Skin epidermis (tissue), 12 donors: ENCODE data around the gene KDR.
A peak's percentile ranks its signal among the peaks of the same experiment; 100 is the strongest.

Source experiments
- H3K27ac ChIP-seq, 21 experiments: fragments of 200-600 bp; sonication (generic) in 11 of 21; one replicate each; pipeline ENCODE4 v1.5.0; 2020; ENCODE audit warnings: mild to moderate bottlenecking in 3 of 21, inconsistent platforms in 2 of 21, moderate library complexity in 2 of 21
- H3K4me3 ChIP-seq, 7 experiments: fragments of 200-600 bp; sonication (generic) in 2 of 7; one replicate each; pipeline ENCODE4 v1.5.0; 2020; ENCODE audit warnings: inconsistent platforms in 2 of 7, mild to moderate bottlenecking in 2 of 7, moderate library complexity in 1 of 7

The KDR gene

DNA sequence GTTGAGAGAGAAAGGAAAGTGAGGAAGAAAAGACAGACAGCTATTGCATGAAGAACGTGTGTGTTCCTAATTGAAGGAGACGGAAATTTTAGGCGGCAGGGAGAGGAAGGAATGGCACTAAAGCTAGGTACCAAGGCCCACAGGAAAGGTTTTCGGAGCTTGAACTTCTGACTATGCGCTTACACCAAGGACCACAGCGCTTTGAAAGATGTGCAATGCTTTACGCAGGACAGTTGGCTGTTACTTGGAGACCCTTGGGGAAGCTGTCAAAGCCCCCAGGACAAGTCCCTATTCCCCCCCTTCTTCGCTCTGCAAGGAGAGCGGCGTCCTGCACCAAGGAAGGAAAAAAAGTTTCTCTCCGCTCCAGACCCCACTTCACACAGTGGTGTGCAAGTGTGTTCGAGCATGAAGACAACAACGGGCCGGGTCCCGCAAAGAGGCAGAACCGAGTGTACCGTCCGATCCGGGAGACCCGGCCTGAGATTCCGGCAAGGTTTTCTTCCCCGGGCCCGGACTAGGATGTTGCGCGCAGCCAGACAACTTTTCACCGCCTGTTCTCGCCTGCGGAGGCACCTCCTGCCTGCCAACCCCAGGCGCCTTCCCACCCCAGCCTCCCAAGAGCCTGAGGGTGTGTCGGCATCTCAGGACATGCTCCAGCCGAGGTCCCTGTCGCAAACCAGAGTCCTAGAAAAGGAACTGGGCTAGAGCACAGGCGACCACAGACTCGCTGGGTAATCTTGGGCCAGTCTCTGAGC, 896 bp downstream of the KDR start:
- Histone ChIP-seq H3K27ac (peak overlapping the region in 10 of 21 experiments; percentile 0 to 74 (median 32)), H3K4me3 (peak overlapping the region; percentile 4 to 40 (median 29))

DNA sequence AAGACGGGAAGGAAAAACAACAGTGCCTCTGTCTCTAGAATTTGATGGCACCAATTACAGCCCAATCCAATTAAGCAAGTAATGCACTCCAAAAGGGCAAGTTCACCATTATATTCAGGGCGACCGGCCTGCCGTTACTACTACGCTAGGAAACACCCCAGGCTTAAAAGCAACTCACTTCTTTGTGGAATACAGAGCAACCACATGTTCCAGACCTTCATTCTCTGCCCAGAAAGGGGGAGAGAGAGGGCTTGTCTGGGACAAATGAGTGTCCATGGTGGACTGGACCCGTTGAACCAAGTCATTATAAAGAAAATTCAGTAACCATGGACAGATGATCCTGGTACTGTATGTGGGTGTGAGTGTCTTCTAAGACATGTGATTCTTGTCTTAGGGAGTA, 1.6 kb downstream of the KDR start:
- Histone ChIP-seq H3K27ac (peak overlapping the region in 4 of 21 experiments; percentile 9 to 67 (median 27)), H3K4me3 (peak overlapping the region in 3 of 7 experiments; percentile 6 to 39 (median 34))

DNA sequence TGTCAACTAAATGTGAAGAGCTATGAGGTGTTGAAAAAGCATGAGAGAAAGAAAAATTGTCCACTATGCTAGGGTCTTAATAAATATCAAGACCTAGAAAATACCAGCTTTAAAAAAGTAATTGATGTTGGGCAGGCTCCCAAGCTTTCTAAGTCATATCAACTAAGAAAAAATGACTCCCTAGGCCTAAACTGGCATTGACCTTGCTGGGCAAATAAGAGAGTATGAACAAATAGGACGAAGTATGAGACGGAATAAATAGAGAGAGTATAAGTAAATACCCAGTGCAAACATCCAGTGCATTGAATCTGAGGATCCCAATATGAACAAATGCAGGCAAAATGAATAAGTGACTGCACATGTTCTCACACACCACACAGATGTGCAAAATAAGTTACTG, 3.2 kb downstream of the KDR start:
- peak overlapping the region in 1 of 7 experiments; percentile 39 for H3K4me3 ChIP-seq
- H3K27ac ChIP-seq = peak overlapping the region in 1 of 21 experiments; percentile 16

DNA sequence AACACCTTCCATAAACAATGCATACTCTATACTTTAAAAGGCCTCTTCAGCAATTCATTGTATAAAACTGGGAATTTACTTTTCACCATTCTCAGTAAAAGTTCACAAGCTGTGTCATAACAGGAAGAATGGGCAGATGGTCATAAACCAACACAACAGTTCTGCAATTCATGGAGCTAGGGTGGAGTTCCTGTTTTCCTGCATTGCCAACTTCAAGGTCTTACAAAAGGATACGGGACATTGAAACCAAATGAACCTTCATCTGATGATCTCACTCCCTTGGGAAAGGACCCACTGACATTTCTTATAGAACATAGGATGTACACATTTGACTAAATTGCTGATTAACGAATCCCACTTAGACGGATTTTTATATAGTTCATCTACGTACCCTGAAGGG, 4.1 kb downstream of the KDR start:
- Histone ChIP-seq H3K27ac (peak overlapping the region in 1 of 21 experiments; percentile 40), H3K4me3 (no peak overlapping the region)

DNA sequence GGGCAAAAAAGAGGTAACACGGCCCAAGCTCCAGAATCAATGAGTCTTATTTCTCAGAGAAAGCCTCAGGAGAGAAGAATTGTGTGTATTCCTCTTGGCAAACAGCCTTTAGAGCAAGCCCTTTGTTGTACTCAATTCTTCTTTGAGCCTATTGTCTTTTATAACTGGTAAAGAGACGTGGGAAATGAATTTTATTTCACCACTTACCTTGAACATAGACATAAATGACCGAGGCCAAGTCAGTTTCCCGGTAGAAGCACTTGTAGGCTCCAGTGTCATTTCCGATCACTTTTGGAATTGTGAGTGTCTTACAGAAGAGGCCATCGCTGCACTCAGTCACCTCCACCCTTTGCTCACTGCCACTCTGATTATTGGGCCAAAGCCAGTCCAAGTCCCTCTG, 7.0 kb downstream of the KDR start:
- Histone ChIP-seq H3K27ac (peak overlapping the region in 1 of 21 experiments; percentile 36), H3K4me3 (no peak overlapping the region)

DNA sequence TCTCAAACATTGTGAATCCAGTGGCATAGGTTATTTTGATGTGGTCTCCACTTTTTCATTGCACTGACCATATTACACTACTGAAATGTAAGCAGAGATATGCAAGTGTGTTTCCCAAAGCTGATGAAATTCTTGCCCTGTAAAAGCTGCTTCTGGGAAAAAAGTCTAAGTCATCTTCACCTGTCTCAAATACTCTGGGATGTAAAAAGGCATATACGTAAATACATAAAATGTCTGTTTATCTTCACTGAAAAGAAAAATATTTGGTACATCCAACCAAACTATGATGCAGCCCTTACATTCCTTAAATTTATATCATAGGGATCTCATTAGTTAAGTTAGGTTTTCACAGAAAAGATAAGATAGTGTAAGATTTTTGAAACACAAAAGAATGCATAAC, 7.9 kb downstream of the KDR start:
- no peak overlapping the region for H3K4me3 ChIP-seq
- H3K27ac ChIP-seq = no peak overlapping the region

DNA sequence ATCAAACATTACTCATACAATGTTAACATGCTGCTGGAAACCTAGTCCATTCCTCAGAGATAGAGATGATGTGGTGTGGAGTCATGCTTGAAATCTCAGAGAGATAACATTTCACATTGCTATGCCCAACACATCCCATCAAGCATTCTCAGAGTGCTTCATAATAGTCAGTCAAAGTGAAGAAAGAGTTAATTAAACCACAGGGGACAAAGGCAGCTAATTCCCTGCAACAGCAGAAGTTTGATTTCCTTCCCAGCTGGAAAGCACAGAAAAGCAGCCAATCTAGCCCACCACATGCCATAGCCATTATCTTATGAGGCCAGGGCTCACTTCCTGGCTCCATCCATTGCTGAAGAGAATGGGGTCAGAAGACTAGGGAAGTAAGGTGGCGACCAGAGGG, 8.9 kb downstream of the KDR start:
- no peak overlapping the region for H3K27ac ChIP-seq

DNA sequence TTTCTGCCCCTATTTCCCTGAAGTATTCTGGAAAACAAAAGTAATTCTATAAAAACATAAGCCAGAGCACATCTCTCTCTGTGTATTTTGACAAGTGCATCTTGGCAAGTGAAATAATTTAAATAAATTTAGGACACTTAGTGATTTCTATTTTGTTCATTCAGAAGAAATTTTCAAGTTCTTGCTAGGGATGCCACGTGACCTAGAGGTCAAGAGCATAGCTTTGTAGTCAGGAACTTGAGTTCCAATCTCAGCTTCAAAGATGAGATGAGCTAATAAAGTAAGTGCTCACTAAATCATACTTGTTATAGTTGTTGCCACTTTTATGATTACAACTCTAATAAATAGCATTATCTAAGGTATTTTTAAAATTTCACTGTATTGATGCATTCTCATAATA, 13.8 kb downstream of the KDR start:
- H3K27ac ChIP-seq = no peak overlapping the region
- H3K4me3 ChIP-seq = no peak overlapping the region

More for the DNA sequence above, 8.9 kb downstream of the KDR start:
- H3K4me3 ChIP-seq = no peak overlapping the region

DNA sequence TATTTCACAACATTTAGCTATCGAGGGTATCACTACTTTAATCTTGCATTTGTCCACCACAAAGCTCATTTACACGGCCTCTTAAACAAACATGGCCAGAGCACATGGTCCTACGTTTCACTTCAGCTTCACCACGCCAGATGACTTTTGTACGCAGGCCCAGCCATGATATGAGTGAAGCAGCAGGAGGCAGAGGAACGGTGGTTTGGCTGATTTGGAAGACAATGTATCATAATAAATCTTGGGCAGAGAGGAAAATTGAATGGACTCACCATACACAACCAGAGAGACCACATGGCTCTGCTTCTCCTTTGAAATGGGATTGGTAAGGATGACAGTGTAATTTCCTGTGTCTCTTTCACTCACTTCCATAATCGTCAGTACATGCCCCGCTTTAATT, 15.3 kb downstream of the KDR start:
- Histone ChIP-seq H3K4me3 (no peak overlapping the region), H3K27ac (no peak overlapping the region)

DNA sequence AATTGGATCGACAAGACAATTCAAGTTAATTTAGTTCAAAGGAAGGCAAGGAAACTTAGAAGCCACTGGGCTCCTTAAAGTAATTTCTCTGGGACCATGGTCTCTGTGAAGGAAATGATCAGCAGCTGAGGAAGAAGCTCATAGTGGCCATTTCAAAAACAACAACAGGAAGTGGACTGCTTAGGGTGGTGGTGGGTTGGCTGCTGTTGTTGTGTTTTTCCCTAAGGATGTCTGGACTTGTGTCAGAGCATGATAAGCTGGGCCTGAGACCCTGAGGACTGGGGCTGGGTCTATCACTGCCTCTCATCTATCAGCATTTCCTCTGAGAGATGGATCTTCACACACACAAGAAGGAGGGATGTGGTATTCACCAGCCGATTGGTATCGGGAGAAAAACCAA, 18.3 kb downstream of the KDR start:
- no peak overlapping the region for H3K27ac ChIP-seq
- H3K4me3 ChIP-seq = no peak overlapping the region

DNA sequence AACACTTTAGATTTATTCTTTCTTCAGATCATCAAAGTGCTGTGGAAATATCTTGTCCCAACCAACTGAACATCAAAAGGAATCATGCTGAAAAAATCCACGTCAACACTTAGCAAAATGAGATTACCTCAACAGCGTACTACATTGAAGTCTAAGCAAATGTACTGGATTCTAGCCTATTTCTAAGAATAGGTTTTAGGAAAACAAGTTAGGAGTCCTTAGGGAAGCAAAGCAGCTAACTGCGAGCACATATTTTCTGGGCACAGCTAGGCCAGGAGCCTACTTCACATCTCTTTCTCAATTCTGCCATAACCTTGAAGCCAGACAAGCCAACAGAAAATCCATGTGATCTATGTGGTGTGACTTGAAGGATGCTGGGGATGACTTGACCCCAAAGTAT, 22.2 kb downstream of the KDR start:
- Histone ChIP-seq H3K27ac (no peak overlapping the region), H3K4me3 (no peak overlapping the region)

DNA sequence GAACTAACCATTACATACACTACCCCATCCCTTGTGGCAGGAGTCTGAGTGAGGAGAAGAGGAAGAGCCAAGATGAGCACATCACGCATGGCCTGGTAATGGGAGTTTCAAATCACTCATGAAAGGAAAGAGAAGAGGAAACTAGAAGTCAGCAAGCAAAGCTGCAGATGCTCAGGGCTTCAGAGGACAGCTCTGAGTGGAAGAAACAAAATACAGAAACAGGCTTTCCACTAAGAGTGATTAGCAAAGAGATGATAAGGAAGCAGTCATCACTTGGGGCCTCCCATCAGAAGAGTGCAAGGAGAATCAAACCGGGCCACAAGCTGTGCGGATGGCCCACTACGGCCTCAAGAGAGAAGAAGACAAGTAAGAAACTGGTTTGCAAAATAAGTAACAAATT, 25.6 kb downstream of the KDR start:
- H3K27ac ChIP-seq = no peak overlapping the region

DNA sequence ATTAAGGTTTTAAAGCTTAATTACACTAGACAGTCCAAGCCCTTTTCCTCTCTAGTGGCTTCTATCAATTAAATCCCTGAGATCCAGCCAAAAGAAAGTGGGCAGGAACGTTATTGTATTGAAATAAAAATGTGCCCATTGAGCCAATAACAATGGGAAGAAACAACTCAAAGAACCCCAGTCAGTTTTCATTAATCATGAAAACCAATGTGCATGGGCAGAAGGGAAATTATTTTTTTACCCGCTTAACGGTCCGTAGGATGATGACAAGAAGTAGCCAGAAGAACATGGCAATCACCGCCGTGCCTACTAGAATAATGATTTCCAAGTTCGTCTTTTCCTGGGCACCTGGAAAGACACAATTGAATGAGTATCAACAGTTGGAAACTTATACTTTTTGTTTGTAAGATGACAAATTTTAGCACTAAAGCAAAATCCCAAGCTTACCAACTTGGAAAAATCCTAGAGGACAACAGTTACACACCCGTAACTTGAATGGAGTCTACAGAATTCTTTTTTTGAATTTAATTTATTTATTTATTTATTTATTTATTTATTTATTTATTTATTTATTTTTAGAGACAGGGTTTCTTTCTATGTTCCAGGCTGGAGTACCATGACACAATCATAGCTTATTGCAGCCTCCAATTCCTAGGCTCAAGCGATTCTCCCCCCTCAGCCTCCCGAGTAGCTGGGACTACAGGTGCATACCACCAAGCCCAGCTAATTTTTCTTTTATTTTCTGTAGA, 26.8 kb downstream of the KDR start:
- H3K4me3 ChIP-seq = no peak overlapping the region
- H3K27ac ChIP-seq = no peak overlapping the region

More for the DNA sequence above, 25.6 kb downstream of the KDR start:
- no peak overlapping the region for H3K4me3 ChIP-seq

DNA sequence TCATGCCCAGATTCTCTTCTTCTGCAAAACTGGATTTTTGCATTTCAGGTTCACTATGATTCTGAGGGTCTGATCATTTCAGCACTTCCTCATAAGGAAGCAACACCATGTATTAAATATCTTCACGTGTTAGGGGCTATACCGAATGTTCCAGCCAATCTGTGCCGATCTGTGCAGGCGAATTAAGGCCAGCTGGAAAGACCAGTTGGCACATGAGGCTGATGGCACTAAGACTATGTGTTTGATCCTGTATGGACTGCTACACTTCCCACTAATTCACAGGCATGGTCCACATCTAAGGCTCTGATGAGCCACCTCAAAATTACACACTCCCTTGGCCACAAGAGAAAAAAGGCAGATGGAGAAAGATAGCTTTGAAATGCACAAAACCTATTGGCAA, 28.8 kb downstream of the KDR start:
- no peak overlapping the region for H3K27ac ChIP-seq

DNA sequence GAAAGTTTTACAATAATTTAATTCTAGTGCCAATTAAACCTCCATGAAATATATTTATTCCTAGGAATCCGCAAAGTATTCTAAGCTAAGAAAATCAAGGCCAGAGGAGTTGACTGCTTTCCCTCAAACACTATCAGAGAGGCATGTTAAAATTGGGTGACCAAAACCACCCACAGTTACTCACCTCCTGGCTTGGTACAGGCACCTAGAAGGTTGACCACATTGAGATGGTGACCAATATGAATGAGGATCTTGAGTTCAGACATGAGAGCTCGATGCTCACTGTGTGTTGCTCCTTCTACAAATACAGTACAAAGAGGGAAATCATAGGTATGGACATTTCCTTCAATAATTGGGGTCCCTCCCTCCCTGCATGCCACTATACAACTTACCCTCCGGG, 29.4 kb downstream of the KDR start:
- H3K27ac ChIP-seq = no peak overlapping the region
- no peak overlapping the region for H3K4me3 ChIP-seq

More for the DNA sequence above, 28.8 kb downstream of the KDR start:
- H3K4me3 ChIP-seq = no peak overlapping the region

DNA sequence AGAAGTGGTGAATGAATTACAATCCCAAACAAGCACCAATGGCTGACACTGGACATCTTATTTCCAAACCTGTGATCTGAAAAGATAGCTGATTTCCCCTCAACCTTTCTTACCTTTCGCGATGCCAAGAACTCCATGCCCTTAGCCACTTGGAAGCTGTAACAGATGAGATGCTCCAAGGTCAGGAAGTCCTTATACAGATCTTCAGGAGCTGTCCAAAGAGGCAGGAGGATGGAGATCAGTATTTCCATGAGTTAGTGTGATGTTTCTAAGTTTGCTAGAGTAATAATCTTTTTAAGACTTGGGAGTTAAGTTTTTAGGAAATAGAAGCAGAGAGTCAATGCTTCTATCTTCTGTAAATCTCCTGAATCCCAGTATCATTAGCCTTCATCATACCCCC, 32.9 kb downstream of the KDR start:
- H3K4me3 ChIP-seq = no peak overlapping the region
- H3K27ac ChIP-seq = no peak overlapping the region

DNA sequence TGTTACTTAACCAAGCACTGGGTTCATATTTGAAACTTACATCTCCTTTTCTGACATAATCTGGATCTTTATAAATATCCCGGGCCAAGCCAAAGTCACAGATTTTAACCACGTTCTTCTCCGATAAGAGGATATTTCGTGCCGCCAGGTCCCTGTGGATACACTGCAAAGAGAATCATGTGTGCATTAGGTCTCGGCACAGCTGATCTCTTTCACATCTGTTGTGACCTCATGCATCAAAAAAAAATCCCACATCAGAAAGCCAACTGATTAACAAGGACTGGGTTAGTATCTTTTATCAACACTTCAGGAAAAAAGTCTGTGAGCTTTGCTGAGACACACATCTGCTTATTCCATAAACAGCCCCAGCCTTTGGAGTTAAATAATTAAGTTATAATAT, 35.5 kb downstream of the KDR start:
- Histone ChIP-seq H3K27ac (no peak overlapping the region), H3K4me3 (no peak overlapping the region)

DNA sequence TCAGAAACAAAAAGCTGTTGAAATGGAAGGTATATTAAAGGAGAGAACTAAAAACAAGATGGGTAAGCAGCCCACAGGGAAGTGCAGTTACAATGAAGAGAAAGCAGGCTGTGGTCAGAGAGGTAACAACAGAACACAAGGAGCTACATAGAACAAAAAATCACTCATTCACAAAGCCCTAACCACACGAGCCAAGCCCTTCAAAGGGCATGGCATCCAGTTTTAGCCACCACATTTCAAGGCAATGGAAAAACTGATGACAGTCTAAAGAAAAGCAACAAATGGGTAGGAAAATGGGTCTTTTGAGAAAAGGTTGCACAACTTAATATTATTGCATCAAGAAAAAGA, 37.5 kb downstream of the KDR start:
- Histone ChIP-seq H3K27ac (no peak overlapping the region), H3K4me3 (no peak overlapping the region)

DNA sequence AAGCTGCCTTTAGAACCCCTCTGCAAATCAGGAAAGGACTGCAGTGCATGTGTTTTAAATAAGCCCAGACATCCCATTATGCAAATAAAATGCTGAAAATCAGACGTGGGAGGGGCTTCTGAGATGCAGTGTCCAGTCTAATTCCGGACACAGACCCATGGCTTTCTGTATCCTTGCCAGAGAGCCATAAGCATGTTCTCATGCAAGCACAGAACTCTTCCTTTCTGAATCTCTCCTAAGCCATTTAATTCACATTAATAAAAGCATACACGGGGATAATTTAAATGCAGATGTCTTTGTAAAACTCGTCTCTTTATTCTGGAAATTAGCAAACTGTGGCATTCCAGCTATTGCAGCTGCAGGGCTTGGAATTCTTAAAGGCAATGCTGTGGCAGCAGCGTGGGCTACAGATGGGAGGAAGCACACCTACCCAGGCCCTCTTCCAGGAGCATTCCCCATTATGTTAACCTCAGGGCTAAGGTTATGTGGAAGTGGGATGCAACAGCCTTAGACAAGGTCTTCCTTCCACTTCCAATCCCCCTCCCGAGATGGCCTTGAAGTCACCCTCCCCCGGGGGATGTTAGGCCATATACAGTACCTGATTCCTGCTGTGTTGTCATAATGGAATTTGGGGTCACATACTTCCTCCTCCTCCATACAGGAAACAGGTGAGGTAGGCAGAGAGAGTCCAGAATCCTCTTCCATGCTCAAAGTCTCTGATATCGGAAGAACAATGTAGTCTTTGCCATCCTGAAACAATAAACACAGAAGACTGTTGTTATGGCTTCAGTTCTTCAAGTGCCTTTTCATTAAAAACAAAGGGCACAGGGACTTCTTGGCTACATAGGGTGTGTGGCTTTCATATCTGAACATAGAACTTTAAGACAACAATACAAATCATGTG, 38.1 kb downstream of the KDR start:
- no peak overlapping the region for H3K27ac ChIP-seq
- no peak overlapping the region for H3K4me3 ChIP-seq

DNA sequence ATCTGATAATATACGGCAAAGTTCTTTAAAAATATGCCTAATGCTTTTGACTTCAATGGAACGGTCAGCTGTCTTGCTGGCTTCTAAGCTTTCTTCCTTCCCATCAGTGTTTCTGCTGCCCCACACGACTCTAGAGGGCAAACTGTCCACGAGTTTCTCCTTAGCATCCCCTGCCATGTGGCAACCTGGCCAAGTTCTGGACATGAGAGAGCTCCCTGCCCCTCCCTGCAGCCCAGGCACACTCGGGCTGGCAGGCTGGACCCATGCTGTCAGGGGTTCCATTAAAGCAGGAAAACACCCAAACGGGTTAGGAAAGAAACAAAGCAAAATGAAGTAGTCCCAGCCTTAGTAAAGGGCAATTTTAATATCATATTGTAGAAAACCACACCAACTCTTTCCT, 38.8 kb downstream of the KDR start:
- H3K27ac ChIP-seq = no peak overlapping the region
- no peak overlapping the region for H3K4me3 ChIP-seq
